Measurements from ENCODE around the gene COQ8A.

COQ8A gene

GRCh38 chr1:227033880-227034279 is 93.8 kb downstream of the COQ8A start:
- DNase-seq = no peak

DNA sequence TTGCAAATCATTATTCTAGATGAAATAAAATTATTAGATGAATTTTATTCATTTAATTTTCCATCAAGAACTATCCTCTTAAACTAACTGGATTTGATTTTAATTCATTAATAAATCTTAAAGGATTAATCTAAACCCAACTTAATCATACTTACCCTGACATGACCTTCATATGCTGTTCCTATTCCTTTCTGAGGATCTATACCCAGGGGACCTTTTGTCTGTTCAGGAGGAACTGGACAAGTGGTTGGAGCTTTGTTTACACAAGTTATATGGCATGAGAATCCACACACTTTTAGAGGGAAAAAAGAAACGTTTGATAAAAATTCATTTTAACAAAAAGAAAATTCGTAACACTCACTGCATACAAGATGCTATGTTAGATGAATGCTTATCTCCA is 95.2 kb downstream of the COQ8A start:
- no peak for DNase-seq

DNA sequence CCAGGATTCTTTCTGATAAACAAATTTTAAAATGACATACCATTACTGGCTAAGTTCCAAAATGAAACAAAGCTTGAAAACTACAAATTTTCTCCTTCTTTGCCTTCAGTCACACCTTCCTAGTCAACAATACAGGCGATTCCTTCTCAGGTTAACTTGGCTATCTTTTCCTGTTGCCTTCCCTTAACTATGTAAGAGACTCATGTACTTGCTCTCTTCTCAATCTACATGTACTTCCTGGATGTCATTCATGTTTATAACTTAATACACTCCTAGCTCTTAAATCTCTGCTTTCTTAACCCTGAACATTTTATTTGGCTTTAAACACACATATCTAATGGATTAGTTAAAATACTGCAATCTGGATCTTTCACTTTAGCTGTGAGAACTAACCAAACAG is 97.0 kb downstream of the COQ8A start:
- DNase-seq = no peak
